ENCODE results near the gene KCNMB2.

Gene KCNMB2

GRCh38 chr3:178568911-178569310 lies 32.7 kb downstream of the KCNMB2 start:
- no peak for DNase-seq (ENCODE audit: low read depth in 2 of 2)

GRCh38 chr3:178569826-178570225 lies 33.6 kb downstream of the KCNMB2 start:
- DNase-seq (ENCODE audit: low read depth in 2 of 2) = no peak

GRCh38 chr3:178583963-178584575 lies 47.8 kb downstream of the KCNMB2 start:
- DNase-seq (ENCODE audit: low read depth in 2 of 2) = no peak

GRCh38 chr3:178584722-178585380 lies 48.6 kb downstream of the KCNMB2 start:
- DNase-seq (ENCODE audit: low read depth in 2 of 2) = no peak

GRCh38 chr3:178585454-178585853 lies 49.2 kb downstream of the KCNMB2 start:
- DNase-seq (ENCODE audit: low read depth in 2 of 2) = no peak

- DNase-seq (ENCODE audit: low read depth in 2 of 2) = no peak
These were observed 49.8 kb downstream of the KCNMB2 start for GRCh38 chr3:178586076-178586475.

GRCh38 chr3:178588628-178589027 lies 52.4 kb downstream of the KCNMB2 start:
- no peak for DNase-seq (ENCODE audit: low read depth in 2 of 2)

GRCh38 chr3:178593786-178594185 lies 57.5 kb downstream of the KCNMB2 start:
- no peak for DNase-seq (ENCODE audit: low read depth in 2 of 2)

GRCh38 chr3:178597371-178597770 lies 61.1 kb downstream of the KCNMB2 start:
- DNase-seq (ENCODE audit: low read depth in 2 of 2) = no peak

GRCh38 chr3:178602856-178603255 lies 66.6 kb downstream of the KCNMB2 start:
- no peak for DNase-seq (ENCODE audit: low read depth in 2 of 2)

- DNase-seq (ENCODE audit: low read depth in 2 of 2) = no peak
These were observed 67.5 kb downstream of the KCNMB2 start for GRCh38 chr3:178603735-178604134.

- DNase-seq (ENCODE audit: low read depth in 2 of 2) = no peak
These were observed 82.0 kb downstream of the KCNMB2 start for GRCh38 chr3:178618197-178618596.

- DNase-seq (ENCODE audit: low read depth in 2 of 2) = no peak
These were observed 82.7 kb downstream of the KCNMB2 start for GRCh38 chr3:178618896-178619295.

GRCh38 chr3:178623666-178624255 lies 87.5 kb downstream of the KCNMB2 start:
- no peak for DNase-seq (ENCODE audit: low read depth in 2 of 2)

GRCh38 chr3:178624276-178624675 lies 88.0 kb downstream of the KCNMB2 start:
- DNase-seq (ENCODE audit: low read depth in 2 of 2) = no peak

GRCh38 chr3:178625053-178625600 lies 88.9 kb downstream of the KCNMB2 start:
- no peak for DNase-seq (ENCODE audit: low read depth in 2 of 2)

GRCh38 chr3:178628037-178628436 lies 91.8 kb downstream of the KCNMB2 start:
- DNase-seq (ENCODE audit: low read depth in 2 of 2) = no peak

GRCh38 chr3:178629430-178630178 lies 93.4 kb downstream of the KCNMB2 start:
- DNase-seq (ENCODE audit: low read depth in 2 of 2) = no peak

- DNase-seq (ENCODE audit: low read depth in 2 of 2) = no peak
These were observed 95.7 kb downstream of the KCNMB2 start for GRCh38 chr3:178631950-178632349.

GRCh38 chr3:178634975-178635374 lies 98.7 kb downstream of the KCNMB2 start:
- DNase-seq (ENCODE audit: low read depth in 2 of 2) = no peak

GRCh38 chr3:178637802-178638201 lies 101.6 kb downstream of the KCNMB2 start:
- DNase-seq (ENCODE audit: low read depth in 2 of 2) = no peak

GRCh38 chr3:178645503-178645902 lies 109.3 kb downstream of the KCNMB2 start:
- DNase-seq (ENCODE audit: low read depth in 2 of 2) = no peak
